ENCODE results near the gene BAG2. TPM values are rescaled to one million over a fixed set of nuclear protein-coding genes. Genes with fewer than 3 reads are reported as not detected.

BAG2 gene
- total RNA-seq: 13.1 and 15.0 TPM in 2 replicates

DNA sequence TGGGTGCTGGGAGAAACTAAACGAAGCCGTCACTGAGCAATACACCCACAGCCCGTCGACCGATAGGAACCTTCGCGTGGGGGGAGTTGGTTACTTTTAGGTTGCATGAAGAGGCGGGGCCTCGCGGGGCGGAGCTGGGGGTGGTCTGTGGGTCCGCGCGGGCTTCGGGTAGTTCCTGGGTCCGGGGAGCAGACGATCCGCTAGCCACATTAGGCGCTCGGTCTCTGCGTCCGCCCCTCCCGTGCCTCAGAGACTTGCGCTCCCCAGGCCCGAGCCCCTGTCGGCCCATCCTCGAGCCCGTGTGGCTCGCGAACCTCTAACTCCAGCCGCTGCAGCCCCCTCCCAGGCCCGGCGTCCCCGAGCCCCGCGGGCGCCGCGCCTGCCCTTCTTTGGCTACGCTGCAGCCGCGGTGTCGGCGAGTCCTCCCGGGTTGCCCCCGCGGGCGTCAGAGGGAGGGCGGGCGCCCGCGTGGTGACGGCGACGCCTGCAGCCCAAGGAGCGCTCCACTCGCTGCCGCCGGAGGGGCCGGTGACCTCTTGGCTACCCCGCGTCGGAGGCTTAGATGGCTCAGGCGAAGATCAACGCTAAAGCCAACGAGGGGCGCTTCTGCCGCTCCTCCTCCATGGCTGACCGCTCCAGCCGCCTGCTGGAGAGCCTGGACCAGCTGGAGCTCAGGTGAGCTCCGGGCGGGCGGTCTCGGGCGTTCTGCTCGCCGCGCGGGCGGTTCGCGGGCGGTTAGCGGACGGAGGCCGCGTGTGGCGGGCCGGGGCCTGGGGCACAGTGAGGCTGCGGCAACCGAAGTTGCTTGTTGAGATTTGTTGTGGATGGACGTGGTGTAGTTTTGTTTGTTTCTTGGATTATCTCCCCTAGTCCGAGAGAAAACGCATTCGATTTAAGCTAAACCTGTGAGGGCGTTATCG, at the start of gene BAG2:
TSS of gene BAG2 (plus strand) at position 191 of the 920 bp plus-strand sequence. CDS start at position 563, 372 bp downstream.

DNA sequence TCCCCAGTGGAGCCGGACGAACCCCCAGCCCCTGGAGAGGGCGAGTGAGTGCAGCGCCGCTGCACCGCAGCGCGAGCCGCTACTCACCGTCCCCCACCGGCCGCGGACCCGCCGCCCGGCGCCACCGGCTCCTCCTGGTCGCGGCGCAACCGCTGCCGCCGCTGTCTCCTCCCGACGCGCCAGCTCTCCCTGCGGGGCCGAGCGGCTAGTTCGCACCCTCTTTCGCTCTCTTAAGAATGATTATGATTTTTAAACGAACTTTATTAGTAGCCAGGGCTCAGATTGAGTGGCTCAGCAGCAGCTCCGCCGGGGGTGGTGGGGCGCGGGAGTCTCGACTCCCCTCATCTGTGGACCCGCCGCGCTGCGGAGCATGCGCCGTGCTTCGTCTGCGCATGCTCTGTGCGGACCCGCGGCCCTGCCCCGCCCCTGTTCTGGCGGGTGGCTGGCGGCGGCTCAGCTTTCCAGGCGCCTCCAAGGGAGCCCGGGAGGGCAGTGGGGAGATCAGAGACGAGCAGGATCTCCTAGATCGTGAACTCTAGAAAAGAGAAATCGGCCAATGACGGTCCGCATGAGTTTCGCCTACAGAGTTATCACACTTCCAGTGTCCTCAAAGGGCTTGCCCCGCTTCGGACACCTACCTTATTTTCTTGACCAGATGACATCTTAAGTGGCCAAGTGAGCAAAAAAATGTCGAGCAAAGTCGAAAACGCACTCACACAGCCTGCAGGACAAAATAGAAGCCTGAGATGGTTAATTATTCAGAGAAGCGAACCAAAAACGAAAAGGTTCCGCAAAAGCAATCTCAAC, 50.0 kb downstream of the BAG2 start, which contains the start of gene RAB23:
TSS of gene RAB23 (minus strand) at position 372 of the 807 bp plus-strand sequence. CDS start 11,927 bp downstream, outside the sequence.

Other genes starting within 250 kb of the BAG2 start
- 7.1 and 8.6 TPM in 2 replicates for gene BEND6, start 217.2 kb upstream of the BAG2 start, total RNA-seq
- gene KIAA1586, start 125.6 kb upstream of the BAG2 start, total RNA-seq: 4.2 and 6.9 TPM in 2 replicates
- 15.5 and 18.0 TPM in 2 replicates for gene ZNF451, start 82.1 kb upstream of the BAG2 start, total RNA-seq
- gene RAB23, start 50.0 kb downstream of the BAG2 start, total RNA-seq: 14.4 and 19.5 TPM in 2 replicates
- gene PRIM2, start 145.3 kb downstream of the BAG2 start, total RNA-seq: 30.3 and 44.2 TPM in 2 replicates

Data from bronchus fibroblast of lung (primary cell).